Effector memory CD8-positive, alpha-beta T cell (primary cell): ENCODE results near the gene VWA1.
"Not testable (repeated sequence)": the region's sequence is repeated elsewhere in the genome, so short reads cannot be mapped to it uniquely, and the experiment has no call there.

Experiments used
- ATAC-seq: fragments of 150-1000 bp; cut with Tn5 transposase; replicated peaks from 2 replicates; pipeline ENCODE4 v1.10.0; 2021; ENCODE audit warnings: mild to moderate bottlenecking, moderate library complexity
- DNase-seq, 3 experiments: peaks; one replicate each; pipeline ENCODE4 v3.0.0; 2021
- H3K27ac Mint-ChIP-seq, 2 donors: one replicate each; pipeline ENCODE4 v1.8.0; 2022; ENCODE audit warnings: mild to moderate bottlenecking in 2 of 2, mixed read lengths in 2 of 2, moderate library complexity in 2 of 2
- H3K27me3 Mint-ChIP-seq, 2 donors: one replicate each; pipeline ENCODE4 v1.8.0; 2022; ENCODE audit warnings: mixed read lengths in 2 of 2
- H3K36me3 Mint-ChIP-seq: one replicate; pipeline ENCODE4 v1.8.0; 2022; ENCODE audit warnings: mild to moderate bottlenecking, moderate library complexity, mixed read lengths; ENCODE audit not compliant: insufficient read depth
- H3K4me1 Mint-ChIP-seq, 2 donors: one replicate each; pipeline ENCODE4 v1.8.0; 2022; ENCODE audit warnings: low read depth in 2 of 2, mixed read lengths in 2 of 2
- H3K4me3 Mint-ChIP-seq, 2 donors: one replicate each; pipeline ENCODE4 v1.8.0; 2022; ENCODE audit warnings: mild to moderate bottlenecking in 2 of 2, mixed read lengths in 2 of 2, moderate library complexity in 2 of 2
- H3K9me3 Mint-ChIP-seq, 2 donors: one replicate each; pipeline ENCODE4 v1.8.0; 2022; ENCODE audit warnings: mixed read lengths in 2 of 2

VWA1 gene

DNA sequence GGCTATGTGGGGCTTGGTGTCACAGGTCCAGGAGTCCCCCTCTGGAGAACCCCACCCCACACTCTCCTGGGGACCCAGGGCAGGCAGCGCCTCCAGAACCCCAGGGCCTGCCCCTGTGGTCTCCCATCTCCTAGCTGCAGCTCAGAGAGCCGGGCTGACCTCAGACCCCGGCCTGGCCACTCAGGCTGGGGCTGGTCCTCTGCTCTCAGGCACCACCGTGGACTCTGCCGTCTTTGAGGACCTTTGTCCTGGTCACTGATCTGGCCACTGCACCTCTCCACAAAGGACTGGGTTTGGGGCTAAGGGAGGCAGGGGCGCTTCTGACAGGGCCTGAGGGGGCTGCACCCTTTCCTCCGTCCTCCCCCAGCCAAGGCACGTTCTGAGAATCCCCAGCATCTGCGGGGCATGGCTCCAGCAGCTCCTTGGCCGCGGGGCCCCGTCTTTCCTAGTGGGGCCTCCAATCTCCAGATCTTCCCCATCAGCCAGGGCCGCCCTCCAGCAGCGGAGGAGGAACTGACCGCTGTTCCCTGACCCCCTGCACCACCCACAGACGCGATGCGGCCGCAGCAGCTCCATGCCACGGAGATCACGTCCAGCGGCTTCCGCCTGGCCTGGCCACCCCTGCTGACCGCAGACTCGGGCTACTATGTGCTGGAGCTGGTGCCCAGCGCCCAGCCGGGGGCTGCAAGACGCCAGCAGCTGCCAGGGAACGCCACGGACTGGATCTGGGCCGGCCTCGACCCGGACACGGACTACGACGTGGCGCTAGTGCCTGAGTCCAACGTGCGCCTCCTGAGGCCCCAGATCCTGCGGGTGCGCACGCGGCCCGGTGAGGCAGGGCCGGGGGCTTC, 3.3 kb downstream of the VWA1 start:
- DNase-seq, result no peak
- peaks cover 10 to 41% of the 10 kb centered on the region in 2 donors for H3K27me3 Mint-ChIP-seq
- H3K4me3 Mint-ChIP-seq, result no peak overlapping the region
- H3K4me1 Mint-ChIP-seq, result peaks cover 0 to 5% of the 10 kb centered on the region in 2 donors
- H3K36me3 Mint-ChIP-seq, result no peaks in the 10 kb centered on the region
- no peaks in the 10 kb centered on the region for H3K9me3 Mint-ChIP-seq
- no peak overlapping the region for H3K27ac Mint-ChIP-seq
- ATAC-seq, result no peak

DNA sequence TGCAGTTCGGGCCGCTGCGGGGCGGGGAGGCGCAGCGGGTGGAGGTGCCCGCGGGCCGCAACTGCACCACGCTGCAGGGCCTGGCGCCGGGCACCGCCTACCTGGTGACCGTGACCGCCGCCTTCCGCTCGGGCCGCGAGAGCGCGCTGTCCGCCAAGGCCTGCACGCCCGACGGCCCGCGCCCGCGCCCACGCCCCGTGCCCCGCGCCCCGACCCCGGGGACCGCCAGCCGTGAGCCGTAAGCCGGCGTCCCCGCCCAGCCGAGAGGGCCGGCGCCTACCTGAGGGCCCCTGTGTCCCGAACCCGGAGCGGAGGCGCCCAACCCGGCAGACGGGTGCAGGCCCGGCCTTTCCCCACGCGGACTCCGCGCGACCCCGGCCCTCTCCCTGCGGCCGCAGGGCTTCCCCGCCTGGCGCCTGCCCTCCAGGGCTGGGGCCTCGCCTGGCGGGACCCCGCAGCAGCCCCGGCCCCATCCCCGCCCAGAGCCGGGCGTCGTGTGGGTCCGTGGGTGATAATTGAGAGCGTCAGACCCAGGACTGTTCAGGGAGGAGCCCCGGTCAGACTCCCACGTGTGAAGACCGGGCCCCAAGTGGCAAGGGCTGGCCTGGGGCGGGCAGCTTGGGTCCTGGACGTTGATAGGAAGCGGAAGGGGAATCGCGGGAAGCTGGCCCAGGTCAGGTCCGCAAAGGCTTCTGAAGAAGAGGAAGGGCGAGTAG, 4.2 kb downstream of the VWA1 start:
- ATAC-seq, result no peak
- H3K4me1 Mint-ChIP-seq, result peaks cover 0 to 5% of the 10 kb centered on the region in 2 donors
- H3K27me3 Mint-ChIP-seq, result peaks cover 10 to 37% of the 10 kb centered on the region in 2 donors
- no peaks in the 10 kb centered on the region for H3K9me3 Mint-ChIP-seq
- no peak overlapping the region for H3K27ac Mint-ChIP-seq
- no peaks in the 10 kb centered on the region for H3K36me3 Mint-ChIP-seq
- no peak for DNase-seq
- H3K4me3 Mint-ChIP-seq, result no peak overlapping the region

DNA sequence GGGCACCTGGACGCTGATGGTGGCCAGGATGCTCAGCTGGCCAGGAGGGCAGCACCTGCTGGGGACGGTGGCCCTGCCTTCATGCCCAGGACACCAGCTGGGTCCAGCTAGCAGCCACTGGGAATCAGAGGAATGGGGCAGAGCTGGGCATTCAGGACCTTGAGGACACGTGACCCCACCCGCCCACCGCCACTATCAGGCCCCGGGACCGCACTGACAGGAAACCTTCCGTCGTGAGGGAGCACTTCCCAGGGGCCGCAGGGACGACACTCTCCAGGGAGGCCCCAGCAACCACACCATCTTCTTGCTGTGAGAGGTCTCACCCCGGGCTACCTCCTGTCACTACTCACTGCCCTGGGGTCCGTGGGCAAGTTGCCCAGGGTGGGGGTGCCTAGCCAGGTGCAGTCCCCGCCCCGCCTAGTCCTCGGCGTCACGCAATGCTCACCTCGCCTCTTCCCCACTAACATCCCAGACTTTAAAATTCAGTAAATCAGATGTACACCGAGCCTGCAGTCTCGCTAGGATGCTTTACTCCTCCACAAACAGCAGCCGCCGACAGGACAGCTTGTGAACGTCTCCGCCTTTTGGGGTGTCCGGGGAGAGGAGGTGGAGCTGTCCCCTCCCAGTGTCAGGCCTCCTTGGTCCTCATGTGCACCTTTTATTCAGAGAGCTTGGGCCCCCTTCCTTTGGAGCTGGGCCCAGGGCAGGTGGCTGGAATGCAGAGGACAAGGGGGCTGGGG, 4.9 kb downstream of the VWA1 start:
- H3K9me3 Mint-ChIP-seq, result no peaks in the 10 kb centered on the region
- no peak overlapping the region for H3K4me3 Mint-ChIP-seq
- no peaks in the 10 kb centered on the region for H3K36me3 Mint-ChIP-seq
- H3K27ac Mint-ChIP-seq, result no peak overlapping the region
- peaks cover 4 to 30% of the 10 kb centered on the region in 2 donors for H3K27me3 Mint-ChIP-seq
- ATAC-seq (no peak), DNase-seq (no peak)
- no peaks in the 10 kb centered on the region for H3K4me1 Mint-ChIP-seq

DNA sequence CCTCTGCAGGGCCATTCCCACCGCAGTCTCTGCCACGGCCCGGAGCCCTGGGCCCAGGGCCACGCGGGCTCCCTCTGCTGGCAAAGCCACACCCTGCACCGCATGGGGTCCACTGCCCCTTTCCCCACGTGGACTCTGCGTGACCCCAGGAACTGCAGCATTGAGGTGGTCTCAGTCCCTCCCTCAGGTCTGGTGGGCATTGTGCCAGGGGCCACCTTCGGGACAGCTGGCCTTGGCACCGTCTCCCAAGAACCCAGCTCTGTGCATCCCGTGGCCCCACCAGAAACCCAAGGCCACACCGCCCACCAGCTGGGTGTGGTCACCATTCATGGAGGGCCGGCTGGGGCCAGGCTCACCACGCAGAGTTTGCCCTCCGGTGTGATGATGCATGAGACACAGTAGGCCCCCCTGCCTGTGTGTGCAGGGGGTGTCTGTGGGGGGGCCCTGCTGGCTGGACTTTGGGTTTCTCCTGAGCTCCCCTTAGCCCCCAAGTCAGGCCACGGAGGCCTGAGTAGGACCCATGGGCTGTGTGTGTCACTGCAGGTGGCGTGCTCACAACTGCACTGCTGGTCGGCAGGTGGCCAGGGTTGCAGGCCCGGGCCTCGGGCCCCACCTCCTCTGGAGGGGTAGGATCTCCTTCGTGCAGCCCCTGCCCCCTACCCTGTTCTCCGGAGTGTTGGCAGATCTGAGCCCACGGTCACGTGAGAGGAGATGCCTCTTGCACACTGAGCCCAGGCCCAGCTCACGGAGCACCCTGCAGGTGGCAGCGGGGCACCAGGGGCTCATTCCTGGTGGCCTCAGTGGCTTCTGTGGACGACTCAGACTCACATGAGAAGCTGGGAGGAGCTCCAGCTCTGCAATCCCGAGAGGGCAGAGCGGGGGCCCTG, 5.8 kb downstream of the VWA1 start:
- Mint-ChIP-seq H3K9me3 (no peaks in the 10 kb centered on the region), H3K4me3 (no peak overlapping the region), H3K27ac (no peak overlapping the region), H3K36me3 (no peaks in the 10 kb centered on the region), H3K4me1 (no peaks in the 10 kb centered on the region), H3K27me3 (peaks cover 3 to 26% of the 10 kb centered on the region in 2 donors)
- DNase-seq, result peak; percentile 34 to 51 (median 50)
- ATAC-seq, result peak; percentile 93

DNA sequence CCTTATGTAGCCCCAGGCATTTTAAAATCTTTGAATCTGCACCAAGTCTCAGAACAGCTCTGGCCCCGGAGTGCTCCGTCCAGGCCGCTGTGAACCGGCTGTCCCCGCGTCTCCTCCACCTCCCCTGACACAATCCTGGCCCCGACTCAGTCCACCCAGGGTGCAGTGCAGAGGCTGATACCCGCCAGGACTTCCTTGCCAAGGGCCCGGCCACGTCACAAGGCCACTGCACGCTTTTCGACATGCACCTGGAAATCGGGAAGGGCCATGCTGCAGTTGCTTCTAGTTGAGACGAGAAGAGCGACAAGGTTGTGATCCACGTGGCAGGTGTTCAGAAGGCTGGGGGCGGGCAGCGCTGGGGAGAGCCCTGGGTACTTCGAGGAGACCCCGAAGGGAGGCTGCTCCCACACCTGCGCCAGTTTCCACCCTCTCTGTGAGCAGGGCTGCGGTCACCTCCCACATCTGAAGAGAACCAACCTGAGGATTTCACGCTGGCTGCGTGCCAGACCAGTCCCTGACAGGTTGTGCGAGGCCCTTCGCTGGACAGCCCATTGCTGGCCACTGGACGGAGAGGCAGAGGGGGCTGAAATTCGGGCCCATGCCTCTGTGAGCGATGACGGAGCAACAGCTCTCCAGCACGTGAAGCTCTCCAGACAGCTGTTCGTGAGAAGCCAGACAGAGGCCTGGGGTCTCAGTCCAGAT, 6.7 kb downstream of the VWA1 start:
- Mint-ChIP-seq H3K27me3 (peaks cover 0 to 22% of the 10 kb centered on the region in 2 donors), H3K36me3 (no peaks in the 10 kb centered on the region), H3K27ac (no peak overlapping the region), H3K9me3 (no peaks in the 10 kb centered on the region), H3K4me3 (no peak overlapping the region), H3K4me1 (no peaks in the 10 kb centered on the region)
- ATAC-seq (no peak), DNase-seq (no peak)

DNA sequence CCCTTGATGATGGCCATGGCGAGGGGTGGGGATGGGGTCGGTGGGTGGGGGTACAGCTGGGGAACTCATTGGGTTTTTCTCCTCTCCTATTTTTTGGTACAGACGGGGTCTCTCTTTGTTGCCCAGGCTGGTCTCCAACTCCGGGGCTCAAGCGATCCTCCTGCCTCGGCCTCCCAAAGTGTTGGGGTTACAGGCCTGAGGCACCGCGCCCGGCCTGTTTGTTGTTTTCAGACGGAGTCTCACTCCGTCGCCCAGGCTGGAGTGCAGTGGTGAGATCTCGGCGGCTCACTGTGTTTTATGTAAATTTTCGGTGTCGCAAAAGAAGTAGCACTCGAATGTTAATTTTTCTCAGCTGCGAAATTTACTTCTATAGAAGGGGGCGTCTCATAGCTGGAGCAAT, 11.1 kb downstream of the VWA1 start:
- not testable (repeated sequence) for H3K27ac Mint-ChIP-seq, ATAC-seq, DNase-seq, H3K4me1 Mint-ChIP-seq, H3K9me3 Mint-ChIP-seq, H3K4me3 Mint-ChIP-seq, H3K36me3 Mint-ChIP-seq
- peaks cover 0 to 18% of the 10 kb centered on the region in 2 donors for H3K27me3 Mint-ChIP-seq

DNA sequence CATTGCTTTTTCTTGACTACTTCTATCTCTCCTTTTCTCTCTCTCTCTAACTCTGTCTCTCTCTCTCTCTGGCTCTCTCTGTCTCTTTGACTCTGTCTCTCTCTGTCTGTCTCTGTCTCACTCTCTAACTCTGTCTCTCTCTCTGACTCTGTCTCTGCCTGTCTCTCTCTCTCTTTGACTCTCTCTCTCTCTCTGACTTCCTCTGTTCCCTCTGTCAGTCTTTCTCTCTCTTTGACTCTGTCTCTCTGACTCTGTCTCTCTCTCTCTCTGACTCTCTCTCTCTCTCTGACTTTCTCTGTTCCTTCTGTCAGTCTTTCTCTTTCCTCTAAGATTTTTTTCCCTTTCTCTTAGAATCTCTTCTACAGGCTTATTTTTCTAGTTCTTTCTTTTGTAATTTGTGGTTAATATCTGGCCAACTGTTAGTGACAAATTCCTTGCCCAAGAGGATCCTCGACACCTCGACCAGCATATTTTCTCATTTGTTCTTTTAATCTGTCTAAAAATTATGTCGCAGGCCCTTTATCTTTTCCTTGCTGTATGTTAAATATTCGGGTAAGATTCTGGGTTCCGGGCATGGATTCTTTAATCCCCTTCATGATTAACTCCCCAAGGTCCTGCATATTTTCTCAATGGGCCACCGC, 13.7 kb downstream of the VWA1 start, which contains the start of gene ATAD3C:
Gene ATAD3C (plus strand): TSS at position 591 of the 641 bp plus-strand sequence. CDS start 995 bp downstream, outside the sequence.
- Mint-ChIP-seq H3K27ac (peak within 1 kb of the TSS in 1 of 2 donors; percentile 1), H3K4me1 (no peaks in the 10 kb centered on the region), H3K4me3 (no peak within 1 kb of the TSS), H3K36me3 (no peaks in the 10 kb centered on the region), H3K9me3 (no peaks in the 10 kb centered on the region), H3K27me3 (peaks cover 0 to 12% of the 10 kb centered on the region in 2 donors)
- DNase-seq (no peak), ATAC-seq (no peak)

DNA sequence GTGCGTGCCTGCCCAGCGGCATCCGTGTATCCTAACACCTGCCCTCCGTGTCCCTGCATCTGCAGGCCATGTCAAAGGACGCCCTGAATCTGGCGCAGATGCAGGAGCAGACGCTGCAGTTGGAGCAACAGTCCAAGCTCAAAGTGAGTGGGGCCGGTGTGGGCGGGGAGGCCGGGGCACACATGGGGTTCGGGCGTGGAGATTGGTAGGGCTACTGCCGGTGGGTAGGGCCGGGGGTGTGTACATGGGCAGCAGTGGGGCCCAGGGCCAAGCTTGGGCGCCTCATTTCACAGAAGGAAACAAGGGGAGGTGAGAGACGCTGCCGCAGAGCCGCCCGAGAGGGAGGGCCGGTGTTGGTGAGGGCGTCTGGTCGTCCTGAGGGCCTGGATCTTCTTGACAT, 15.1 kb downstream of the VWA1 start:
- H3K4me1 Mint-ChIP-seq, H3K27ac Mint-ChIP-seq, H3K36me3 Mint-ChIP-seq, H3K9me3 Mint-ChIP-seq, ATAC-seq, DNase-seq, H3K4me3 Mint-ChIP-seq: not testable (repeated sequence)
- peaks cover 0 to 11% of the 10 kb centered on the region in 2 donors for H3K27me3 Mint-ChIP-seq

DNA sequence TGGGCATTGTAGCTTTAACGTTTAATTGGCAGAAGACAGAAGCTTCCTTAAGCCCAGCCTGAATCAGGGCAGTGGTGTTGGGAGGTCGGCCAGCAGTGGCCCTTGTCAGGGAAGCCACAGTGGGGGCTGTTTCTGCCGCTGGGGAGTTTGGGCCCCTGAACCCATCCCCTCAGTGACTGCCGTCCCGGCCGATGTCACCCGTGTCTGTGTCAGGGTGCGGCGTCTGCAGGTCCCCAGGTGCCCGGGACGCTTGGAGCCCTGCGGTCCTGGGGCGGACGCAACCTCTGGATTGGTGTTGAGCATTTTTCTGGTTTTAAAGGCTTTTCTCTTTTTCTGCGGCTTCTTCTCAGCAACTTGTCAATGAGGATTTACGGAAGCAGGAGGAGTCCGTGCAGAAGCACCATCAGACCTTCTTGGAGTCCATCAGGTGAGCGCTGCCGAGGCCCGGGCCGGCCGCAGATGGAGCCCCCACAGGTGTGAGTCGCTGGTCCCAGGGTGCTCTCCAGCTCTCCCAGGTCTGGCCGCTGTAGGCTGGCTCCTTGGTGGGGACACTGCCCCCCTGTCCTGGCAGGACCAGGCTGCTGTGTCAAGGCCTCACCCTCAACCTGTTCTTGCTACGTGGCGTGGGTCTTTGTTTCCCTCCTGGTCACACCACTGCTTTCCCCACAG, 16.3 kb downstream of the VWA1 start:
- H3K27me3 Mint-ChIP-seq, result peaks cover 0 to 11% of the 10 kb centered on the region in 2 donors
- ATAC-seq (no peak), DNase-seq (no peak)
- H3K36me3 Mint-ChIP-seq, result no peaks in the 10 kb centered on the region
- no peak overlapping the region for H3K27ac Mint-ChIP-seq
- H3K4me1 Mint-ChIP-seq, result no peaks in the 10 kb centered on the region
- no peaks in the 10 kb centered on the region for H3K9me3 Mint-ChIP-seq
- no peak overlapping the region for H3K4me3 Mint-ChIP-seq

DNA sequence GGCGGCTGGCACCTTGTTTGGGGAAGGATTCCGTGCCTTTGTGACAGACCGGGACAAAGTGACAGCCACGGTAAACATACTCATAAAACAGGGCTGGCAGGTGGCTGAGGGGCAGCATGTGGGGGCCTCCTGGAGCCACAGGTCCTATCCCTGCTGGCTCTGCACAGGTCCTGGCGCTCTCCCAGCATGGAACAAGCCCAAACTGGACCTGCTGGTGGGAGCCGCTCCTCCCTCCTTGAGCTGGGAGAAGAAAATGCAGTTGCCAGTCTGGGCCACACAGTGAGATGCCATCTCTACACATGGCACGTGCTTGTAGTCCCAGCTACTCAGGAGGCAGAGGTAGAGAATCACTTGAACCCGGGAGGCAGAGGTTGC, 16.9 kb downstream of the VWA1 start:
- H3K4me3 Mint-ChIP-seq, H3K9me3 Mint-ChIP-seq, H3K36me3 Mint-ChIP-seq, ATAC-seq, H3K27ac Mint-ChIP-seq, DNase-seq, H3K4me1 Mint-ChIP-seq: not testable (repeated sequence)
- H3K27me3 Mint-ChIP-seq, result peaks cover 0 to 11% of the 10 kb centered on the region in 2 donors

DNA sequence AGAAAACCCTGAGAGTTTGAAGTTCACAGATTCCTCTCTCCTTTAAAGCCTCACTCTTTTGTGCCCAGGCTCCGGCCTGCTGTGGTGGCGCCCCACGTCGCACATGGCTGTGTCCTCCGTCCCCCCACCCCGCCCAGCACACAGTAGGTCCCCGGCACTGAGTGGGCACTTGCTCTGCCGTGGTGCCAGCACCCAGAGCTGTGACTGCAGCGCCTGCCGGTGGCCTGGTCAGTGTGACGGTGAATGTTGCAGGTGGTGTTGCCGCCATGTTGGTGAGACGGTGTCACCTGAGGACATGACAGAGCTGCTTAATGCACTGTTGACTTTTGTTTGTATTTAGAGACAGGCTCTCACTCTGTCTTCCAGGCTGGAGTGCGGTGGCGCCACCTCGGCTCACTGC, 17.4 kb downstream of the VWA1 start:
- no peak for ATAC-seq
- Mint-ChIP-seq H3K36me3 (no peaks in the 10 kb centered on the region), H3K27ac (no peak overlapping the region), H3K4me3 (no peak overlapping the region), H3K27me3 (peaks cover 0 to 11% of the 10 kb centered on the region in 2 donors), H3K9me3 (no peaks in the 10 kb centered on the region), H3K4me1 (no peaks in the 10 kb centered on the region)
- DNase-seq, result no peak
